Fibroblast of lung (primary cell): ENCODE results near the gene TNIK. TPM values are rescaled to one million over a fixed set of nuclear protein-coding genes. Genes with fewer than 3 reads are reported as not detected.

Source experiments
- DNase-seq, 2 donors: peaks; one replicate each; pipeline versions ENCODE4 v3.0.0 to v3.0.0-alpha.2; 2010; ENCODE audit warnings: low read depth in 2 of 2
- H2AFZ ChIP-seq: 2 replicates; pipeline ENCODE4 v1.5.1; 2012; ENCODE audit warnings: low read length, control low read depth, inconsistent platforms
- H3K27ac ChIP-seq: 2 replicates; pipeline ENCODE4 v1.5.1; 2011; ENCODE audit warnings: low read length, control low read depth; ENCODE audit not compliant: insufficient read depth
- H3K27me3 ChIP-seq: 2 replicates; pipeline ENCODE4 v1.5.1; 2011; ENCODE audit warnings: mild to moderate bottlenecking, low read length; ENCODE audit not compliant: control insufficient read depth, insufficient read depth
- H3K36me3 ChIP-seq: 2 replicates; pipeline ENCODE4 v1.5.1; 2011; ENCODE audit warnings: low read length; ENCODE audit not compliant: control insufficient read depth, insufficient read depth
- H3K4me1 ChIP-seq: 2 replicates; pipeline ENCODE4 v1.5.1; 2011; ENCODE audit warnings: low read length; ENCODE audit not compliant: control insufficient read depth, insufficient read depth; ENCODE audit errors: extremely low read depth
- H3K4me2 ChIP-seq: 2 replicates; pipeline ENCODE4 v1.5.1; 2011; ENCODE audit warnings: low read length, control low read depth; ENCODE audit not compliant: insufficient read depth; ENCODE audit errors: extremely low read depth
- H3K4me3 ChIP-seq, 4 experiments: fragments of 200-600 bp in 1 of 4; sonication (generic) in 1 of 4; replicated peaks in 1 of 4; 2 replicates each; pipeline ENCODE4 v1.5.1; 2011 to 2016; ENCODE audit warnings: low read length in 4 of 4, low read depth in 3 of 4, mild to moderate bottlenecking in 3 of 4, control low read depth in 2 of 4, inconsistent platforms in 1 of 4, mixed read lengths in 1 of 4; ENCODE audit not compliant: insufficient read depth in 1 of 4; ENCODE audit errors: control extremely low read depth in 1 of 4
- H3K79me2 ChIP-seq: 2 replicates; pipeline ENCODE4 v1.5.1; 2012; ENCODE audit warnings: mild to moderate bottlenecking, low read length, inconsistent platforms; ENCODE audit not compliant: control insufficient read depth, insufficient read depth
- H3K9ac ChIP-seq: 2 replicates; pipeline ENCODE4 v1.5.1; 2011; ENCODE audit warnings: mild to moderate bottlenecking, low read length, control low read depth; ENCODE audit not compliant: insufficient read depth
- H3K9me3 ChIP-seq: 2 replicates; pipeline ENCODE4 v1.5.1; 2012; ENCODE audit warnings: low read depth, low read length; ENCODE audit not compliant: control insufficient read depth, insufficient read depth
- H4K20me1 ChIP-seq: 2 replicates; pipeline ENCODE4 v1.5.1; 2011; ENCODE audit warnings: low read length; ENCODE audit not compliant: control insufficient read depth, insufficient read depth; ENCODE audit errors: extremely low read depth
- CTCF ChIP-seq, 2 donors: IDR thresholded peaks in 1 of 2; conservative IDR thresholded peaks in 1 of 2; 1 replicate in 1 of 2; 2 replicates in 1 of 2; pipeline ENCODE4 v1.5.1; 2011 to 2012; ENCODE audit warnings: low read length in 2 of 2, control low read depth in 1 of 2, inconsistent platforms in 1 of 2, low read depth in 1 of 2, mild to moderate bottlenecking in 1 of 2
- EZH2 ChIP-seq: IDR thresholded peaks from 2 replicates; pipeline ENCODE4 v1.5.1; 2012; ENCODE audit warnings: low read length, control low read depth, mild to moderate bottlenecking; ENCODE audit errors: missing control alignments
- polyA plus RNA-seq, 2 donors: library from polyadenylated mRNA; depleted of rRNA in 1 of 2; stranded (reverse) in 1 of 2; unstranded in 1 of 2; fragments of >200 nt; gene quantifications; 2 replicates each; pipeline ENCODE4 v1.2.1, GENCODE V29; 2011 to 2012; ENCODE audit warnings: missing spikeins in 1 of 2
- total RNA-seq: library from RNA; depleted of rRNA; stranded (reverse); fragments of >200 nt; gene quantifications from 2 replicates; pipeline ENCODE4 v1.2.1, GENCODE V29; 2014

The TNIK gene
- total and polyA plus RNA-seq, 2 donors (not counting 1 experiment from before 2014, with no cell fraction given): 13.8 to 39.3 TPM

- Histone ChIP-seq H3K79me2 (peaks cover 5% of the 10 kb centered on the region), H3K4me2 (no peak overlapping the region), H4K20me1 (no peaks in the 10 kb centered on the region), H3K36me3 (no peaks in the 10 kb centered on the region), H3K4me1 (peaks cover 10% of the 10 kb centered on the region), H3K9me3 (no peaks in the 10 kb centered on the region), H2AFZ (no peak overlapping the region), H3K9ac (no peak overlapping the region), H3K27me3 (no peaks in the 10 kb centered on the region), H3K27ac (no peak overlapping the region), H3K4me3 (no peak overlapping the region)
- no peak for TF ChIP-seq EZH2
- TF ChIP-seq CTCF (conservative IDR thresholded peaks at IDR 0.05 in 1 of 2, IDR thresholded peaks at IDR 0.05 in 1 of 2; ENCODE audit: low read depth in 1 of 2, low read length in 2 of 2): no peak
- no peak for DNase-seq
Observed at GRCh38 chr3:171378586-171378985, 81.6 kb downstream of the TNIK start.

- H3K9me3 ChIP-seq: no peaks in the 10 kb centered on the region
- no peaks in the 10 kb centered on the region for H3K27me3 ChIP-seq
- H3K4me3 ChIP-seq: no peak overlapping the region
- H3K27ac ChIP-seq: no peak overlapping the region
- H4K20me1 ChIP-seq: no peaks in the 10 kb centered on the region
- peaks cover 10% of the 10 kb centered on the region for H3K4me1 ChIP-seq
- H3K4me2 ChIP-seq: no peak overlapping the region
- no peak overlapping the region for H2AFZ ChIP-seq
- H3K9ac ChIP-seq: no peak overlapping the region
- no peak for DNase-seq
- H3K36me3 ChIP-seq: no peaks in the 10 kb centered on the region
- TF ChIP-seq CTCF (conservative IDR thresholded peaks at IDR 0.05 in 1 of 2, IDR thresholded peaks at IDR 0.05 in 1 of 2; ENCODE audit: low read depth in 1 of 2, low read length in 2 of 2): no peak
- H3K79me2 ChIP-seq: peaks cover 3% of the 10 kb centered on the region
Observed at GRCh38 chr3:171377859-171378258, 82.3 kb downstream of the TNIK start.

GRCh38 chr3:171376596-171376947 is 83.6 kb downstream of the TNIK start:
- Histone ChIP-seq H2AFZ (no peak overlapping the region), H3K9me3 (no peaks in the 10 kb centered on the region), H3K4me2 (no peak overlapping the region), H3K27ac (no peak overlapping the region), H3K9ac (no peak overlapping the region), H3K36me3 (no peaks in the 10 kb centered on the region), H3K27me3 (no peaks in the 10 kb centered on the region), H4K20me1 (no peaks in the 10 kb centered on the region), H3K4me1 (peaks cover 9% of the 10 kb centered on the region), H3K4me3 (no peak overlapping the region), H3K79me2 (peaks cover 5% of the 10 kb centered on the region)
- DNase-seq: no peak
- TF ChIP-seq CTCF (conservative IDR thresholded peaks at IDR 0.05 in 1 of 2, IDR thresholded peaks at IDR 0.05 in 1 of 2; ENCODE audit: low read depth in 1 of 2, low read length in 2 of 2) (no peak), EZH2 (no peak)
